Neutrophil (primary cell): ENCODE results near the gene TP53BP1.

Source experiments
- H3K27ac ChIP-seq: fragments of 200-600 bp; sonication (generic); 2 replicates; pipeline ENCODE4 v1.5.1; 2016; ENCODE audit warnings: mild to moderate bottlenecking, moderate library complexity
- H3K27me3 ChIP-seq: fragments of 200-600 bp; sonication (generic); 2 replicates; pipeline ENCODE4 v1.6.0; 2016; ENCODE audit warnings: mild to moderate bottlenecking
- H3K36me3 ChIP-seq: fragments of 200-600 bp; sonication (generic); 2 replicates; pipeline ENCODE4 v1.5.1; 2017
- H3K4me1 ChIP-seq, 2 experiments: fragments of 200-600 bp in 1 of 2; sonication (generic) in 1 of 2; 1 replicate in 1 of 2; 2 replicates in 1 of 2; pipeline versions ENCODE4 v1.5.1 to v1.6.1; 2013 to 2016; ENCODE audit warnings: low read depth in 1 of 2, low read length in 1 of 2, mild to moderate bottlenecking in 1 of 2, moderate library complexity in 1 of 2; ENCODE audit not compliant: control insufficient read depth in 1 of 2, insufficient read depth in 1 of 2
- H3K4me3 ChIP-seq, 2 experiments: fragments of 200-600 bp in 1 of 2; sonication (generic) in 1 of 2; 1 replicate in 1 of 2; 2 replicates in 1 of 2; pipeline ENCODE4 v1.5.1; 2013 to 2016; ENCODE audit warnings: low read depth in 1 of 2, low read length in 1 of 2, mild to moderate bottlenecking in 1 of 2, moderate library complexity in 1 of 2
- H3K9me3 ChIP-seq: fragments of 200-600 bp; sonication (generic); 2 replicates; pipeline ENCODE4 v1.5.1; 2016
- CTCF ChIP-seq: fragments of 200-600 bp; sonication (generic); IDR thresholded peaks from 2 replicates; pipeline ENCODE4 v1.5.1; 2016; ENCODE audit warnings: antibody characterized with exemption

Gene TP53BP1

GRCh38 chr15:43527016-43527801, 34.3 kb upstream of the TP53BP1 start:
- Histone ChIP-seq H3K27ac (no peak overlapping the region), H3K36me3 (no peaks in the 10 kb centered on the region), H3K9me3 (no peaks in the 10 kb centered on the region), H3K4me1 (no peaks in the 10 kb centered on the region), H3K27me3 (no peaks in the 10 kb centered on the region), H3K4me3 (no peak overlapping the region)
- TF ChIP-seq CTCF = no peak

- Histone ChIP-seq H3K27me3 (no peaks in the 10 kb centered on the region), H3K9me3 (no peaks in the 10 kb centered on the region), H3K4me3 (no peak overlapping the region), H3K36me3 (no peaks in the 10 kb centered on the region), H3K4me1 (no peaks in the 10 kb centered on the region), H3K27ac (no peak overlapping the region)
- no peak for TF ChIP-seq CTCF
These were observed 33.4 kb upstream of the TP53BP1 start for GRCh38 chr15:43526261-43526930.

GRCh38 chr15:43525131-43525530, 32.2 kb upstream of the TP53BP1 start:
- Histone ChIP-seq H3K9me3 (no peaks in the 10 kb centered on the region), H3K27me3 (no peaks in the 10 kb centered on the region), H3K36me3 (no peaks in the 10 kb centered on the region), H3K27ac (no peak overlapping the region), H3K4me1 (no peaks in the 10 kb centered on the region), H3K4me3 (no peak overlapping the region)
- TF ChIP-seq CTCF = no peak

GRCh38 chr15:43524254-43524845, 31.4 kb upstream of the TP53BP1 start:
- H3K27ac ChIP-seq = no peak overlapping the region
- no peaks in the 10 kb centered on the region for H3K9me3 ChIP-seq
- no peak overlapping the region for H3K4me3 ChIP-seq
- no peak for TF ChIP-seq CTCF
- no peaks in the 10 kb centered on the region for H3K4me1 ChIP-seq
- no peaks in the 10 kb centered on the region for H3K36me3 ChIP-seq
- H3K27me3 ChIP-seq = peaks cover 7% of the 10 kb centered on the region

GRCh38 chr15:43523646-43524045, 30.7 kb upstream of the TP53BP1 start:
- no peak overlapping the region for H3K4me3 ChIP-seq
- no peaks in the 10 kb centered on the region for H3K9me3 ChIP-seq
- TF ChIP-seq CTCF = no peak
- H3K27me3 ChIP-seq = peaks cover 14% of the 10 kb centered on the region
- no peaks in the 10 kb centered on the region for H3K36me3 ChIP-seq
- no peak overlapping the region for H3K27ac ChIP-seq
- peaks cover 0 to 1% of the 10 kb centered on the region in 2 experiments for H3K4me1 ChIP-seq
